K562 (cell line): ENCODE measurements around the gene OPA3. TPM values are rescaled to one million over a fixed set of nuclear protein-coding genes. Genes with fewer than 3 reads are reported as not detected.

Source experiments
- ASH1L ChIP-seq: fragments of 450-650 bp; IDR thresholded peaks from 2 replicates; pipeline ENCODE4 v1.6.1; 2018; ENCODE audit warnings: borderline replicate concordance, mild to moderate bottlenecking, low read depth; ENCODE audit not compliant: partially characterized antibody
- BMI1 ChIP-seq: fragments of 150-350 bp; IDR thresholded peaks from 2 replicates; pipeline ENCODE4 v1.6.1; 2014; ENCODE audit warnings: low read length
- CBFA2T2 ChIP-seq: fragments of 450-650 bp; conservative IDR thresholded peaks from 2 replicates; pipeline ENCODE4 v1.6.1; 2017; ENCODE audit warnings: mild to moderate bottlenecking
- CBX2 ChIP-seq: fragments of 200-600 bp; sonication (generic); IDR thresholded peaks from one replicate; pipeline ENCODE4 v1.6.1; 2012; ENCODE audit warnings: mild to moderate bottlenecking, low read length, inconsistent platforms; ENCODE audit not compliant: insufficient read depth, poor library complexity, severe bottlenecking
- CC2D1A ChIP-seq: fragments of 450-650 bp; IDR thresholded peaks from 2 replicates; pipeline ENCODE4 v1.6.1; 2017; ENCODE audit warnings: mild to moderate bottlenecking
- ERF ChIP-seq: fragments of 450-650 bp; formaldehyde crosslinking; IDR thresholded peaks from 2 replicates; pipeline ENCODE4 v1.4.0; 2020; ENCODE audit warnings: mild to moderate bottlenecking, mixed read lengths
- FOXJ3 ChIP-seq: sonication (generic); formaldehyde crosslinking; IDR thresholded peaks from 2 replicates; pipeline ENCODE4 v1.4.0; 2020; ENCODE audit warnings: mild to moderate bottlenecking, missing genetic modification reagents
- GATAD2A ChIP-seq: fragments of 450-650 bp; IDR thresholded peaks from 2 replicates; pipeline ENCODE4 v1.6.1; 2017
- GTF2F1 ChIP-seq: IDR thresholded peaks from 2 replicates; pipeline ENCODE4 v1.6.1; 2011; ENCODE audit warnings: low read depth, low read length, improper control_type of control experiment
- HDGF ChIP-seq: fragments of 450-650 bp; IDR thresholded peaks from 2 replicates; pipeline ENCODE4 v1.6.1; 2016
- HNRNPL ChIP-seq: fragments of 200-400 bp; formaldehyde crosslinking; IDR thresholded peaks from 2 replicates; pipeline ENCODE4 v1.6.1; 2017; ENCODE audit warnings: low read depth, mild to moderate bottlenecking, low read length
- MEIS2 ChIP-seq: fragments of 450-650 bp; IDR thresholded peaks from 2 replicates; pipeline ENCODE4 v1.6.1; 2014; ENCODE audit warnings: mild to moderate bottlenecking; ENCODE audit not compliant: partially characterized antibody
- MTA3 ChIP-seq: fragments of 450-650 bp; formaldehyde crosslinking; IDR thresholded peaks from 2 replicates; pipeline ENCODE4 v1.6.1; 2017; ENCODE audit warnings: mild to moderate bottlenecking, borderline replicate concordance
- NFE2 ChIP-seq: IDR thresholded peaks from 2 replicates; pipeline ENCODE4 v1.6.1; 2014; ENCODE audit warnings: antibody characterized with exemption, low read depth
- PKNOX1 ChIP-seq: fragments of 450-650 bp; IDR thresholded peaks from 2 replicates; pipeline ENCODE4 v1.6.1; 2016
- RBM25 ChIP-seq: fragments of 200-400 bp; formaldehyde crosslinking; IDR thresholded peaks from 2 replicates; pipeline ENCODE4 v1.6.1; 2018; ENCODE audit warnings: low read length, low read depth, moderate library complexity; ENCODE audit not compliant: severe bottlenecking
- TBL1XR1 ChIP-seq, 2 experiments: IDR thresholded peaks; 2 replicates each; pipeline ENCODE4 v1.6.1; 2012; ENCODE audit warnings: improper control_type of control experiment in 2 of 2, low read length in 2 of 2, mild to moderate bottlenecking in 1 of 2
- TEAD2 ChIP-seq: fragments of 450-650 bp; IDR thresholded peaks from 2 replicates; pipeline ENCODE4 v1.6.1; 2016; ENCODE audit warnings: missing genetic modification characterization, control low read depth, missing compliant biosample characterization
- WHSC1 ChIP-seq: IDR thresholded peaks from one replicate; pipeline ENCODE4 v1.6.1; 2012; ENCODE audit warnings: low read length, control low read depth, inconsistent platforms
- ZC3H4 ChIP-seq: sonication (generic); formaldehyde crosslinking; IDR thresholded peaks from 2 replicates; pipeline ENCODE4 v1.9.0; 2021; ENCODE audit warnings: missing genetic modification reagents, borderline replicate concordance
- ZEB2 ChIP-seq: fragments of 450-650 bp; IDR thresholded peaks from 2 replicates; pipeline ENCODE4 v1.6.1; 2016
- ZNF436 ChIP-seq: fragments of 250-450, 450-650 bp; sonication (Bioruptor Pico); formaldehyde crosslinking; IDR thresholded peaks from 2 replicates; pipeline ENCODE4 v1.7.0; 2020; ENCODE audit warnings: mild to moderate bottlenecking
- ZNF551 ChIP-seq: fragments of 250-450 bp; sonication (Bioruptor Pico); IDR thresholded peaks from 2 replicates; pipeline ENCODE4 v1.5.0; 2021; ENCODE audit warnings: mild to moderate bottlenecking, moderate library complexity
- ZNF77 ChIP-seq: fragments of 250-450 bp; sonication (Bioruptor Pico); IDR thresholded peaks from 2 replicates; pipeline ENCODE4 v1.5.0; 2020
- polyA plus RNA-seq, 8 experiments: library from polyadenylated mRNA; depleted of rRNA in 4 of 8; stranded (reverse) in 5 of 8; unstranded in 3 of 8; fragments of >200 nt; fragmentation: Nextera tagmentation in 2 of 8; fragmentation: Illumina TruSeq in 1 of 8; extraction: Ambion mirVana in 2 of 8; extraction: Trizol in 1 of 8; gene quantifications; 2 replicates each; pipeline versions ENCODE4 v1.2.1 to v1.2.3, GENCODE V29; 2011 to 2014; ENCODE audit warnings: inconsistent platforms in 1 of 8, missing spikeins in 1 of 8
- total RNA-seq, 7 experiments: library from RNA; depleted of rRNA in 6 of 7; stranded (reverse); fragments of >200 nt in 6 of 7; fragmentation: Illumina TruSeq in 2 of 7; extraction: Trizol in 2 of 7; gene quantifications; 2 replicates each; pipeline versions ENCODE4 v1.2.1 to v1.2.3, GENCODE V29; 2011 to 2021; ENCODE audit warnings: low replicate concordance in 1 of 7
- TF ChIP-seq, protein P1 (sequence below): IDR thresholded peaks from 2 replicates; pipeline ENCODE4 v1.6.1; 2012; ENCODE audit warnings: low read depth, low read length, improper control_type of control experiment, borderline replicate concordance
- TF ChIP-seq, protein P2 (sequence below), 2 experiments: IDR thresholded peaks; 2 replicates each; pipeline ENCODE4 v1.6.1; 2012; ENCODE audit warnings: improper control_type of control experiment in 2 of 2, low read depth in 2 of 2, low read length in 2 of 2, borderline replicate concordance in 1 of 2

The OPA3 gene
- total and polyA plus RNA-seq, 9 of the 15 experiments (the other 6 are each of a cell fraction or from before 2014, with no cell fraction given), result 1.4 to 18.8 (median 9.0) TPM

DNA sequence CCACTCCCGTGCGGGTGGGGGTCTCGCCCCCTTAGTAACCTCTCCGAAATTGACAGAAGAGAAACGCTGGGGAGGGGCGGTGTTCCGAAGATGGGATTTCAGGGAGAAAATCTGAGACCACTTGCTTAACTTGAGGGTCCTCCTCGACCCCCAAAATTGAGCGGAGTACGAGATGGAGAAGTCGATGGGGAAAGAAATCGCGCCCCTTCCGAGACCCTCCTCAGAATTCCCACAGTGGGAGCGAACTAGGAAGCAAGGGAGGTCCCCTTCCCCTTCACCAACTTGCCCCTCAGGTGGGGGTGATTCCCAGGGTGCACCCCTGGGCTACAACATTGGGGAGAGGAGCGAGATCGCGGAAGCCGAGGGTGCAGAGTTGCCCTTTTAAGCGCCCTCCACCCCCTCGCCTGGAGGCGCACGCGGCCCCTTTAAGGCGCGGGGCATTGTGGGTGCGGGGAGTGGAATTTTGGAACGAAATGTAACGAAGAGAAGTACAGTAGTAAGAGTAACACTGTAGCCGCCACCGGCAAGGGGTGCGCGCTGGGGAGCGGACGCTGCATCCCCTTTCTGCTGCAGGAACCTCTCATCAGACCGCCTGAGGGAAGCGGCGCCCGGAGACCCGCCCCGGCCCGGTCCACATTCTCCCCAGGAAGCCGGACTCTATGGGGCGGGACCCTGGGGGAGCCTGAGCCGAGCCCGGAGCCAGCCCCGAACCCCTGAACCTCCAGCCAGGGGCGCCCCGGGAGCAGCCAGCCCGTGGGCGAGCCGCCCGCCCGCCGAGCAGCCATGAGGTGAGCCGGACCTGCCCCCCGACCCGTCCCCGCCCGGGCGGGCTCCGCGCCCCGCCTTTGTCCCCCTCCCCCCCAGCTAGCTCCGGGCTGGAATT is 77.4 kb downstream of the OPA3 start, which contains the start of gene VASP (continued):
- TF ChIP-seq HDGF (no peak), FOXJ3 (CRISPR knock-in tag) (no peak), ZNF436 (CRISPR knock-in tag) (no peak), NFE2 (no peak), ZC3H4 (CRISPR knock-in tag) (0 out of 2 replicates have a peak, but pooled peaks have one; percentile 51), ASH1L (no peak), ERF (CRISPR knock-in tag) (peak; percentile 43; the same call in 1 of the 2 replicates), PKNOX1 (no peak), GTF2F1 (0 out of 2 replicates have a peak, but pooled peaks have one; percentile 61), GATAD2A (0 out of 2 replicates have a peak, but pooled peaks have one; percentile 12), CBFA2T2 (no peak), ZNF551 (CRISPR knock-in tag) (no peak), ZNF77 (CRISPR knock-in tag) (no peak), RBM25 (no peak), WHSC1 (no peak), CC2D1A (0 out of 2 replicates have a peak, but pooled peaks have one; percentile 16), HNRNPL (no peak), MEIS2 (no peak), BMI1 (no peak), MTA3 (no peak; the same call in none of the 2 replicates), ZEB2 (no peak), TBL1XR1 (IDR thresholded peaks at IDR 0.05; ENCODE audit: low read length in 2 of 2) (no peak), TEAD2 (no peak), CBX2 (no peak)
- TF ChIP-seq, protein P1, sequence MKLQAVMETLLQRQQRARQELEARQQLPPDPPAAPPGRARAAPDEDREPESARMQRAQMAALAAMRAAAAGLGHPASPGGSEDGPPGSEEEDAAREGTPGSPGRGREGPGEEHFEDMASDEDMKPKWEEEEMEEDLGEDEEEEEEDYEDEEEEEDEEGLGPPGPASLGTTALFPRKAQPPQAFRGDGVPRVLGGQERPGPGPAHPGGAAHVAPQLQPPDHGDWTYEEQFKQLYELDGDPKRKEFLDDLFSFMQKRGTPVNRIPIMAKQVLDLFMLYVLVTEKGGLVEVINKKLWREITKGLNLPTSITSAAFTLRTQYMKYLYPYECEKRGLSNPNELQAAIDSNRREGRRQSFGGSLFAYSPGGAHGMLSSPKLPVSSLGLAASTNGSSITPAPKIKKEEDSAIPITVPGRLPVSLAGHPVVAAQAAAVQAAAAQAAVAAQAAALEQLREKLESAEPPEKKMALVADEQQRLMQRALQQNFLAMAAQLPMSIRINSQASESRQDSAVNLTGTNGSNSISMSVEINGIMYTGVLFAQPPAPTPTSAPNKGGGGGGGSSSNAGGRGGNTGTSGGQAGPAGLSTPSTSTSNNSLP, result no peak
- TF ChIP-seq, protein P2, sequence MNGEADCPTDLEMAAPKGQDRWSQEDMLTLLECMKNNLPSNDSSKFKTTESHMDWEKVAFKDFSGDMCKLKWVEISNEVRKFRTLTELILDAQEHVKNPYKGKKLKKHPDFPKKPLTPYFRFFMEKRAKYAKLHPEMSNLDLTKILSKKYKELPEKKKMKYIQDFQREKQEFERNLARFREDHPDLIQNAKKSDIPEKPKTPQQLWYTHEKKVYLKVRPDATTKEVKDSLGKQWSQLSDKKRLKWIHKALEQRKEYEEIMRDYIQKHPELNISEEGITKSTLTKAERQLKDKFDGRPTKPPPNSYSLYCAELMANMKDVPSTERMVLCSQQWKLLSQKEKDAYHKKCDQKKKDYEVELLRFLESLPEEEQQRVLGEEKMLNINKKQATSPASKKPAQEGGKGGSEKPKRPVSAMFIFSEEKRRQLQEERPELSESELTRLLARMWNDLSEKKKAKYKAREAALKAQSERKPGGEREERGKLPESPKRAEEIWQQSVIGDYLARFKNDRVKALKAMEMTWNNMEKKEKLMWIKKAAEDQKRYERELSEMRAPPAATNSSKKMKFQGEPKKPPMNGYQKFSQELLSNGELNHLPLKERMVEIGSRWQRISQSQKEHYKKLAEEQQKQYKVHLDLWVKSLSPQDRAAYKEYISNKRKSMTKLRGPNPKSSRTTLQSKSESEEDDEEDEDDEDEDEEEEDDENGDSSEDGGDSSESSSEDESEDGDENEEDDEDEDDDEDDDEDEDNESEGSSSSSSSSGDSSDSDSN (IDR thresholded peaks at IDR 0.05; ENCODE audit: borderline replicate concordance in 1 of 2, low read depth in 2 of 2, low read length in 2 of 2), result no peak
